Karpas-422 (cell line): ENCODE results near the gene WDR90. TPM values are rescaled to one million over a fixed set of nuclear protein-coding genes. Genes with fewer than 3 reads are reported as not detected.
A peak's percentile ranks its signal among the peaks of the same experiment; 100 is the strongest.

Experiments used
- DNase-seq: peaks from one replicate; pipeline ENCODE4 v3.0.0-alpha.2; 2015
- H2AFZ ChIP-seq: fragments of 200-600 bp; sonication (generic); 2 replicates; pipeline ENCODE4 v1.6.1; 2014; ENCODE audit warnings: antibody characterized with exemption, low read length, mixed read lengths
- H3K27ac ChIP-seq: fragments of 200-600 bp; sonication (generic); 2 replicates; pipeline ENCODE4 v1.5.1; 2014; ENCODE audit warnings: mild to moderate bottlenecking, low read length, moderate library complexity
- H3K27me3 ChIP-seq: fragments of 200-600 bp; sonication (generic); 2 replicates; pipeline ENCODE4 v1.6.1; 2014; ENCODE audit warnings: low read length, mixed read lengths
- H3K36me3 ChIP-seq: fragments of 200-600 bp; sonication (generic); 2 replicates; pipeline ENCODE4 v1.6.1; 2014; ENCODE audit warnings: low read length, mixed read lengths; ENCODE audit not compliant: insufficient read depth
- H3K4me1 ChIP-seq: fragments of 200-600 bp; sonication (generic); 2 replicates; pipeline ENCODE4 v1.6.1; 2014; ENCODE audit warnings: mild to moderate bottlenecking, low read length, mixed read lengths
- H3K4me2 ChIP-seq: fragments of 200-600 bp; sonication (generic); 2 replicates; pipeline ENCODE4 v1.6.1; 2014; ENCODE audit warnings: low read length, low read depth, mild to moderate bottlenecking; ENCODE audit not compliant: poor library complexity, severe bottlenecking
- H3K4me3 ChIP-seq: fragments of 200-600 bp; sonication (generic); 2 replicates; pipeline ENCODE4 v1.5.1; 2014; ENCODE audit warnings: mild to moderate bottlenecking, antibody characterized with exemption, low read length, mixed read lengths
- H3K79me2 ChIP-seq: fragments of 200-600 bp; sonication (generic); 2 replicates; pipeline ENCODE4 v1.6.1; 2014; ENCODE audit warnings: mild to moderate bottlenecking, low read length, mixed read lengths
- H3K9ac ChIP-seq: fragments of 200-600 bp; sonication (generic); 2 replicates; pipeline ENCODE4 v1.6.0; 2014; ENCODE audit warnings: low read length
- H3K9me2 ChIP-seq: fragments of 200-600 bp; sonication (generic), shearing (Covaris generic); replicated peaks from 2 replicates; pipeline ENCODE4 v1.6.0; 2014; ENCODE audit warnings: mild to moderate bottlenecking, low read length, moderate library complexity; ENCODE audit not compliant: insufficient read depth
- H3K9me3 ChIP-seq: fragments of 300-700, 200-600 bp; sonication (generic); 2 replicates; pipeline ENCODE4 v1.6.1; 2014; ENCODE audit warnings: low read length, mixed read lengths
- H4K20me1 ChIP-seq: fragments of 200-600 bp; sonication (generic); 2 replicates; pipeline ENCODE4 v1.6.1; 2014; ENCODE audit warnings: mild to moderate bottlenecking, antibody characterized with exemption, low read length, low read depth; ENCODE audit not compliant: insufficient read depth
- total RNA-seq: library from RNA; depleted of rRNA; stranded (reverse); fragments of >200 nt; shearing (Covaris generic); gene quantifications from 2 replicates; pipeline ENCODE4 v1.2.3, GENCODE V29; 2014; ENCODE audit warnings: low replicate concordance

Gene WDR90
- total RNA-seq, 1 experiment from 2014 or later: 37.2 TPM

DNA sequence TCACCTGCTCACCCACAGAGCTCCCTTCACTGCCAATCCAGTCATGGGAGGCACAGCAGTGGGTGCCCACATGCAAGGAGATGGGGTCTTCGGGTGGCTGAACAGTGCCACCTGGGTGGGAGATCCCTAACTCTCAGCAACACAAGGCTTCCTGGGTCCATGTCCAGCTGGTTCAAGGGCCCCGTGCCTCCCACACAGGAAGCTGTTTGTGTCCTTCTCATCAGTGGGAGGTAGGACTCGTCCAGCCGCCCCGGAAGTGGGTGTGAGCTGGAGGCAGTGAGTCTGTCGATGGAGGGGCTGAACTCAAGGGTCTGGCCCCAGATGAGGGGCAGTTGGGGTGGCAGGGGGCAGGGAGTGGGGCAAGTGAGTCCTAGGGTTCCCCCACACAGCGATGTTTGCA lies 54.9 kb downstream of the WDR90 start:
- no peaks in the 10 kb centered on the region for H3K9me2 ChIP-seq
- no peak for DNase-seq
- H3K9ac ChIP-seq: no peak overlapping the region
- H3K79me2 ChIP-seq: no peaks in the 10 kb centered on the region
- no peaks in the 10 kb centered on the region for H3K4me1 ChIP-seq
- H3K4me3 ChIP-seq: no peak overlapping the region
- no peak overlapping the region for H2AFZ ChIP-seq
- no peak overlapping the region for H3K27ac ChIP-seq
- 0 out of 2 replicates have a peak, but pooled peaks cover 3% of the 10 kb centered on the region for H4K20me1 ChIP-seq
- no peaks in the 10 kb centered on the region for H3K36me3 ChIP-seq
- H3K9me3 ChIP-seq: no peaks in the 10 kb centered on the region
- no peak overlapping the region for H3K4me2 ChIP-seq
- H3K27me3 ChIP-seq: no peaks in the 10 kb centered on the region

DNA sequence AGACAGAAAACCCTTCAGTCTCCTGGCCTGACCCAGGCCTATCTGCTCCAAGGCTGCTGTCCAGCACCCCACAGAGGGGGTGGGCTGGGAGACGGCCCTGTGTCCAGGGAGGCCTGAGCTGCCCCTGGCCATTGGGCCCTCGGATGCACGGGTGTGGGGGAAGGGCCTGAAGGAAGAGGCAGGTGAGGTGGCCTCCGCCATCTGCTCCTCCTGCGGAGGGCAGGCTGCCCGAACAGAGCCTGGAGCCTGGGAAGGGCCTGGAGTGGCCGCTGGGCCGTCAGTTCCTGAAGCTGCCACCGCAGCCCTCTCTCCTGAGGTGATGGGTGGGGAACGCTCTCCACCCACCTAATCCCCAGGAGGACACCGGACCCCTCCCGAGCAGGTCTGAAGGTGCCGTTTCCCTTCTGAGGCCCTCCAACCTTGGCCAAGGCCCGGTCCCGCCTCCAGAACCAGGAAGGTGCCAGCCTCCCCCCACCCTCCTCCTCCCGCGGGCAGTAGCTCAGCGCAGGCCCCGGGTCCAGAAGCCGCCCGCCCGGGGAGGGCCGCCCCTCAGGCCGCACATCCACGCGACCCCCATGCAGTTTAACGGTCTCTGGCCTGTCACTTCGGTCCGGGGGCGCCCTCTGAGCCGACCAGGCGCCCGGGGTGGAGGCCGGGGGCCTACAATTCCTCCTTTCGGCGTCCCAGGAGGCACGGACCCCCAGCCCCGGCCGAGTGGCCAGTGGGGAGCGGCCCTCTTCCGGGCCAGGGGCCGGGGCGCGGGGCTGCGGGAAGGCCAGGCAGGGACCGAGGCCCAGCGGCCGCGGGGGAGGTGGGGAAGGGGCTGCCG lies 55.6 kb downstream of the WDR90 start:
- Histone ChIP-seq H3K9me2 (no peaks in the 10 kb centered on the region), H3K4me1 (peaks cover 3% of the 10 kb centered on the region), H3K9me3 (no peaks in the 10 kb centered on the region), H3K27me3 (no peaks in the 10 kb centered on the region), H3K9ac (no peak overlapping the region), H2AFZ (no peak overlapping the region), H3K4me3 (no peak overlapping the region), H3K4me2 (no peak overlapping the region), H3K36me3 (no peaks in the 10 kb centered on the region), H4K20me1 (peaks cover 4% of the 10 kb centered on the region; the same call in 1 of the 2 replicates), H3K27ac (no peak overlapping the region), H3K79me2 (no peaks in the 10 kb centered on the region)
- no peak for DNase-seq

DNA sequence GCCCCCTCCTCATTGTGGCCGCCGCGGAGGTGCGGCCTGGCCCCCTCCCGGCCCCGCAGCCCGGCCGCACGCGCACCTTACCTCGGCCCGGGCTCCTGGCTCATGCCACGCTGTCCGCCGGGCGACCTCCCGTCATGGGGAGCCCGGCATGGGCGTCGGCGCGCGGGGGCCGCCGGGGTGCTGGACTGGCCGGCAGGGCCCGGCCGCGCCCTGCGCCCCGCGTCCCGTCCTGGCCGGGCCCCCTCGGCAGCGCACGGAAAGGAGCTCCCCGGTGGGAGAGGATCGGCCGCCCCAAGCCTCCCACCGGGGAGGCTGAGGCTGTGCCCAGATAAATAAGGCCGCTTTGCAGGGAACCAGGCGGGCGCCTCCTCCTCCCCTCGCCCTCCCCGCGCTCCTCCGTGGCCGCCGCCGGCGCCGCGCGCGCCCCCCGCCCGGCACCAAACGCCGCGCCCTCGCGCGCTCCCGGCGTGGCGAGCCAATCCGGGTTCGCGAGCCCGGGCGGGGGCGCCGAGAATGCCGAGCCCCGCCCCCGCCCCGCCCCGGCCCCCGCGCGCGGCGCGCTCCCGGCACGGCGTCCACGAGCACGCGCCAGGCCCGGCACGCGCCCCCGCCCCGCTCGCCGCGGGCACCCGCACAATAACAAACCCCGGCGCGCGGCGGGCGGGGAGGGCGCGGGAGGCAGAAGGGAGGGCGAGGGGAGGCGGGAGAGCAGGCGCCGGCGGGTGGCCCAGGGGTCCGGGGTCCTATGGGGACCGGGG lies 56.4 kb downstream of the WDR90 start, which contains the start of gene FBXL16:
TSS of gene FBXL16 (minus strand) at position 371 of the 758 bp plus-strand sequence. CDS start 8,396 bp downstream, outside the sequence.
- peak; percentile 68 for DNase-seq
- no peak within 1 kb of the TSS for H3K4me2 ChIP-seq
- peaks cover 11% of the 10 kb centered on the region; the same call in 1 of the 2 replicates for H4K20me1 ChIP-seq
- H3K4me1 ChIP-seq: peaks cover 9% of the 10 kb centered on the region
- no peaks in the 10 kb centered on the region for H3K9me2 ChIP-seq
- no peak within 1 kb of the TSS for H3K27ac ChIP-seq
- no peaks in the 10 kb centered on the region for H3K9me3 ChIP-seq
- H3K79me2 ChIP-seq: no peaks in the 10 kb centered on the region
- H2AFZ ChIP-seq: no peak within 1 kb of the TSS
- no peak within 1 kb of the TSS for H3K9ac ChIP-seq
- H3K27me3 ChIP-seq: no peaks in the 10 kb centered on the region
- H3K4me3 ChIP-seq: no peak within 1 kb of the TSS
- H3K36me3 ChIP-seq: no peaks in the 10 kb centered on the region

DNA sequence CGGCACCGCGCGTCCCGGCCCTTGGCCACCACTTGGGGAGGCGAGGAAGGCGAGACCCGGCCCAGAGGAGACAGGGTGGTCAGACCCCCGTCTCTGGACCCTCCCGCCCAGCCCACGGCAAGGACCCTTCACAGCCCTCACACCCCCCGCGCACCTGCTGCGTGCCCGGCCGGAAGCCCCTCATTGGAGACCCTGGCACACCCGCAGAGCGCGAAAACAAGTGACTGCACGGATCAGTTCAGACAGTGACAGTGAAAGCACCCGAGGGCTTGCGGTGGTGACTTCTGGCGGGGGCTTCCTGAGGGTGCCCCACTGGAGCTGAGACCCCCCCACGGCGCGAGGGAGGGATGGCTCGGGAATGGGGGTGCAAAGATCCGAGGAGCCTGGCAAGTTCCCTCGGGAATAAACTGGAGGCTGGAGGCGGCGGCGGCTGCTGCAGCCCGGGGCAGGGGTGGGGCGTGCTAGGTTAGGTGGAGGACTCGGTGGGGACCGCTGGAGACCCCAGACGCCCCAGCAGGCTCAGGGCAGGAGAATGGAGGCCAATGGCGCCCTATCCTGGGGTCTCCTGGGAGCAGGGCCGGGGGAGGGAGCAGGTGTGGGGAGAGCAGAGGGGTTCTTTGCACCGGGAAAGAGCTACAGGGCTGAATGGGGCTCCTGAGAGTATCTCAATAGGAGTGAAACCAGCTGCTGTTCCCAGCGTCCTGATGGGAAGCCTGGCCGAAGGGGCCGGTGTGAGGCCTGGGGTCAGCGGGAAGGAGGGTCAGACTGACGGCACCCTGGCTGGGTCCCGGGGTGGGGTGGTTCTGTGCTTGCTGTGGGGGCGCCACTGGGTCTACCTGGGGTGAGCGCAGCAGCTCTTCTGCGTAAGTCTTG lies 57.3 kb downstream of the WDR90 start:
- Histone ChIP-seq H3K36me3 (no peaks in the 10 kb centered on the region), H3K9me2 (no peaks in the 10 kb centered on the region), H3K4me2 (no peak overlapping the region)

DNA sequence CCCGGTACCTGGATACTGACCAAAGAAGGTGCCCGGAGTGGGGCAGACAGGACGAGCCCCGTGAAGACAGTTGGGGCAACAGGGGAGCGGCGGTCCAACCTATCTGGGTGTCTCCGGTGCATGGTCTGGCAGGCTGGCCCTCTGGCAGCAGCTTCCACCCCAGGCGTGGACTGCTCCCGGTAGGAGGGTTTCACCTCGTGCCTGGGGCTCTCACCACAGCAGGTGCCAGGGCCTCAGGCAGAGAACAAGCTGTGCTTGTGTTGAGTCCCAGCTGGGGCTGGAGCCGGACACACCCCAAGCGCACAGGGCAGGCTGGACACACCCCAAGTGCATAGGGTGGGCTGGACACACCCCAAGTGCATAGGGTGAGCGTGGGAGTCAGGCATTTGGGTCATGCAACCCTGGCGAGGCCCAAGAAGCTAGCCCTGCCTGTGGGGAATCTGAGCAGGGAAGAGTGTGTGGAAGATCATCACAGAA lies 57.9 kb downstream of the WDR90 start:
- H3K27me3 ChIP-seq: no peaks in the 10 kb centered on the region
- no peak overlapping the region for H3K4me2 ChIP-seq
- H3K9ac ChIP-seq: no peak overlapping the region

More for the DNA sequence above, 57.3 kb downstream of the WDR90 start:
- Histone ChIP-seq H2AFZ (no peak overlapping the region), H4K20me1 (peaks cover 11% of the 10 kb centered on the region; the same call in 1 of the 2 replicates), H3K9ac (no peak overlapping the region), H3K4me1 (peaks cover 9% of the 10 kb centered on the region), H3K27me3 (no peaks in the 10 kb centered on the region), H3K27ac (no peak overlapping the region), H3K4me3 (no peak overlapping the region), H3K79me2 (no peaks in the 10 kb centered on the region), H3K9me3 (no peaks in the 10 kb centered on the region)
- no peak for DNase-seq

DNA sequence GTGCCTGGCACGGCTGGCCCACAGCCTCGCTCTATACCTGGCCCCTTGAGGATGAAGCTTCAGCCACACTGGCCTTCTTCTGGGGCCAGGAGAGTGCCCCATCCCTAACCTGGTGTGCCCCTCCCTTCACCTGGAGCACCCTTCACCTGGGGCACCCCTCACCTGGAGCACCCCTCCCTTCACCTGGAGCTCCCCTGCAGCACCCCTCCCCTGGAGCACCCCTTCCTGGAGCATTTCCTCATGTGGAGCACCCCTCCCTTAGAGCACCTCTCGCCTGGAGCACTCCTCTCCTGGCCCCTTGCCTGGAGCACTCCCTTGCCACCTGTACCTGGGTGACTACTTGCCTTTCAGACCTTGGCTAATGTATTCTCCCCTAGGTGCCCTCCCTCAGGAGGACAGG lies 58.9 kb downstream of the WDR90 start:
- no peak overlapping the region for H2AFZ ChIP-seq
- H4K20me1 ChIP-seq: peaks cover 11% of the 10 kb centered on the region; the same call in 1 of the 2 replicates
- H3K9me3 ChIP-seq: no peaks in the 10 kb centered on the region
- H3K27ac ChIP-seq: no peak overlapping the region
- no peaks in the 10 kb centered on the region for H3K36me3 ChIP-seq
- no peaks in the 10 kb centered on the region for H3K79me2 ChIP-seq
- H3K4me1 ChIP-seq: peaks cover 9% of the 10 kb centered on the region
- no peaks in the 10 kb centered on the region for H3K9me2 ChIP-seq
- H3K4me2 ChIP-seq: no peak overlapping the region
- H3K9ac ChIP-seq: no peak overlapping the region
- no peaks in the 10 kb centered on the region for H3K27me3 ChIP-seq
- no peak overlapping the region for H3K4me3 ChIP-seq
- no peak for DNase-seq

More for the DNA sequence above, 57.9 kb downstream of the WDR90 start:
- Histone ChIP-seq H3K36me3 (no peaks in the 10 kb centered on the region), H3K27ac (no peak overlapping the region), H3K79me2 (no peaks in the 10 kb centered on the region), H3K9me2 (no peaks in the 10 kb centered on the region), H4K20me1 (peaks cover 11% of the 10 kb centered on the region; the same call in 1 of the 2 replicates), H3K4me1 (peaks cover 9% of the 10 kb centered on the region), H3K9me3 (no peaks in the 10 kb centered on the region), H2AFZ (no peak overlapping the region), H3K4me3 (no peak overlapping the region)
- DNase-seq: no peak

DNA sequence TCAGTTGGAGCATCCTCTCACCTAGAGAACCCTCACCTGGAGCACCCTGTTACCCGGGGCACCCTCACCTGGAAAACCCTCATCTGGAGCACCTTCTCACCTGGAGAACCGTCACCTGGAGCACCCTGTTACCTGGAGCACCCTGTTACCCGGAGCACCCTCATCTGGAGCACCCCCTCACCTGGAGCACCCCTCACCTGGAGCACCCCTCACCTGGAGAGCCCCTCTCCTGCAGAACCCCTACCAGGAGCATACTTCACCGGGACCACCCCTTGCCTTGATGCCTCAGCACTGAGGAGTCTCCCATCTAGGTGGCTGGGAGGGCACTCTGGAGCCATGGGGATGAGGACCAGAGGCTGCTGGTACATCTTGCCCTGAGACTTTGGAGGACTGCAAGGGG lies 59.8 kb downstream of the WDR90 start:
- no peak overlapping the region for H2AFZ ChIP-seq
- peaks cover 15% of the 10 kb centered on the region; the same call in 1 of the 2 replicates for H4K20me1 ChIP-seq
- no peaks in the 10 kb centered on the region for H3K9me3 ChIP-seq
- no peak for DNase-seq
- no peak overlapping the region for H3K9ac ChIP-seq
- no peaks in the 10 kb centered on the region for H3K27me3 ChIP-seq
- H3K9me2 ChIP-seq: no peaks in the 10 kb centered on the region
- no peaks in the 10 kb centered on the region for H3K36me3 ChIP-seq
- H3K79me2 ChIP-seq: no peaks in the 10 kb centered on the region
- no peak overlapping the region for H3K27ac ChIP-seq
- no peak overlapping the region for H3K4me3 ChIP-seq
- peaks cover 9% of the 10 kb centered on the region for H3K4me1 ChIP-seq
- no peak overlapping the region for H3K4me2 ChIP-seq
